CD4-positive, CD25-positive, alpha-beta regulatory T cell (primary cell): ENCODE results near the gene RAD23A. TPM values are rescaled to one million over a fixed set of nuclear protein-coding genes. Genes with fewer than 3 reads are reported as not detected.
A peak's percentile ranks its signal among the peaks of the same experiment; 100 is the strongest.

Source experiments
- ATAC-seq, 2 donors: fragments of 150-1000 bp; cut with Tn5 transposase; one replicate each; pipeline ENCODE4 v1.10.0; 2021; ENCODE audit warnings: low read depth in 2 of 2, moderate number of reproducible peaks in 2 of 2, moderate library complexity in 1 of 2
- DNase-seq, 3 donors: peaks; one replicate each; pipeline versions ENCODE4 v3.0.0 to v3.0.0-alpha.2; 2012 to 2022; ENCODE audit warnings: mixed read lengths in 1 of 3
- H3K27ac ChIP-seq: one replicate; pipeline ENCODE4 v1.7.0; 2013; ENCODE audit warnings: mild to moderate bottlenecking, low read length; ENCODE audit not compliant: insufficient read depth, poor library complexity, severe bottlenecking
- H3K27me3 ChIP-seq: one replicate; pipeline ENCODE4 v1.7.0; 2013; ENCODE audit warnings: low read length; ENCODE audit not compliant: control insufficient read depth, insufficient read depth
- H3K36me3 ChIP-seq: one replicate; pipeline ENCODE4 v1.7.0; 2013; ENCODE audit warnings: mild to moderate bottlenecking, low read length, moderate library complexity; ENCODE audit not compliant: control insufficient read depth, insufficient read depth
- H3K4me1 ChIP-seq: 2 replicates; pipeline ENCODE4 v1.7.0; 2013; ENCODE audit warnings: mild to moderate bottlenecking, low read length; ENCODE audit not compliant: insufficient read depth, control insufficient read depth, poor library complexity, severe bottlenecking
- H3K4me3 ChIP-seq: one replicate; pipeline ENCODE4 v1.7.0; 2013; ENCODE audit warnings: low read depth, mild to moderate bottlenecking, low read length, moderate library complexity
- H3K9me3 ChIP-seq, 2 experiments: 1 replicate in 1 of 2; 2 replicates in 1 of 2; pipeline ENCODE4 v1.7.0; 2013; ENCODE audit warnings: low read length in 2 of 2, mild to moderate bottlenecking in 1 of 2, moderate library complexity in 1 of 2; ENCODE audit not compliant: control insufficient read depth in 2 of 2
- H3K27ac Mint-ChIP-seq, 3 donors: one replicate each; pipeline ENCODE4 v1.8.0; 2020 to 2022; ENCODE audit warnings: mild to moderate bottlenecking in 3 of 3, mixed read lengths in 3 of 3, moderate library complexity in 2 of 3
- H3K27me3 Mint-ChIP-seq: one replicate; pipeline ENCODE4 v1.8.0; 2022; ENCODE audit warnings: mild to moderate bottlenecking, mixed read lengths
- H3K36me3 Mint-ChIP-seq: one replicate; pipeline ENCODE4 v1.8.0; 2020; ENCODE audit warnings: mixed read lengths
- H3K4me1 Mint-ChIP-seq, 4 donors: one replicate each; pipeline ENCODE4 v1.8.0; 2020 to 2022; ENCODE audit warnings: mixed read lengths in 4 of 4, mild to moderate bottlenecking in 1 of 4
- H3K4me3 Mint-ChIP-seq, 4 donors: one replicate each; pipeline ENCODE4 v1.8.0; 2020 to 2022; ENCODE audit warnings: mild to moderate bottlenecking in 4 of 4, mixed read lengths in 4 of 4, moderate library complexity in 3 of 4
- H3K9me3 Mint-ChIP-seq, 7 donors: one replicate each; pipeline ENCODE4 v1.8.0; 2020 to 2022; ENCODE audit warnings: mixed read lengths in 7 of 7, mild to moderate bottlenecking in 3 of 7, moderate library complexity in 2 of 7
- polyA plus RNA-seq, 4 donors: library from polyadenylated mRNA; unstranded; fragments of 300-500 nt; fragmentation: Illumina TruSeq; gene quantifications; one replicate each; pipeline ENCODE4 v1.2.3, GENCODE V29; 2021
- total RNA-seq: library from RNA; stranded (reverse); gene quantifications from one replicate; pipeline ENCODE4 v1.2.3, GENCODE V29; 2022

RAD23A gene
- 80.9 TPM for total RNA-seq
- polyA plus RNA-seq = 10 to 100 TPM; 73.8 to 85.0 (median 78.1) TPM

GRCh38 chr19:12945479-12946091, at the start of gene RAD23A:
Gene RAD23A, plus strand, starts transcription at chr19:12945862. Its CDS starts 87 bp downstream, at chr19:12945949.
- Mint-ChIP-seq H3K9me3 (peaks cover 0 to 2% (median 0%) of the 10 kb centered on the region in 7 donors), H3K27ac (peak within 1 kb of the TSS; percentile 97 to 98 (median 97)), H3K36me3 (peaks cover 28% of the 10 kb centered on the region), H3K4me3 (peak within 1 kb of the TSS; percentile 90 to 95 (median 93)), H3K27me3 (peaks cover 5% of the 10 kb centered on the region), H3K4me1 (peaks cover 4 to 63% (median 32%) of the 10 kb centered on the region in 4 donors)
- H3K4me1 ChIP-seq = peaks cover 37% of the 10 kb centered on the region
- peak; percentile 96 to 98 (median 97) for DNase-seq
- no peaks in the 10 kb centered on the region for H3K9me3 ChIP-seq
- peak within 1 kb of the TSS; percentile 89 for H3K4me3 ChIP-seq
- peak within 1 kb of the TSS; percentile 90 for H3K27ac ChIP-seq
- H3K36me3 ChIP-seq = peaks cover 66% of the 10 kb centered on the region
- ATAC-seq = peak; percentile 82 to 83
- H3K27me3 ChIP-seq = no peaks in the 10 kb centered on the region

- peaks cover 0 to 15% (median 5%) of the 10 kb centered on the region in 4 donors for H3K4me1 Mint-ChIP-seq
- no peak for ATAC-seq
- H3K9me3 Mint-ChIP-seq = peaks cover 0 to 2% (median 0%) of the 10 kb centered on the region in 7 donors
- H3K4me3 Mint-ChIP-seq = no peak overlapping the region
- DNase-seq = no peak
- Histone ChIP-seq H3K36me3 (peaks cover 37% of the 10 kb centered on the region), H3K27me3 (no peaks in the 10 kb centered on the region), H3K4me3 (no peak overlapping the region), H3K27ac (no peak overlapping the region), H3K4me1 (peaks cover 9% of the 10 kb centered on the region), H3K9me3 (no peaks in the 10 kb centered on the region)
- H3K27ac Mint-ChIP-seq = no peak overlapping the region
- H3K36me3 Mint-ChIP-seq = peaks cover 15% of the 10 kb centered on the region
- no peaks in the 10 kb centered on the region for H3K27me3 Mint-ChIP-seq
Observed at GRCh38 chr19:12896460-12896859, 49.2 kb upstream of the RAD23A start.

- Mint-ChIP-seq H3K27ac (peak overlapping the region in 1 of 3 donors; percentile 14), H3K36me3 (peaks cover under 1% of the 10 kb centered on the region), H3K9me3 (peaks cover 0 to 2% (median 0%) of the 10 kb centered on the region in 7 donors), H3K4me3 (no peak overlapping the region), H3K4me1 (peaks cover 0 to 1% (median 0%) of the 10 kb centered on the region in 4 donors), H3K27me3 (no peaks in the 10 kb centered on the region)
- peaks cover 23% of the 10 kb centered on the region for H3K36me3 ChIP-seq
- H3K9me3 ChIP-seq = no peaks in the 10 kb centered on the region
- H3K4me3 ChIP-seq = no peak overlapping the region
- ATAC-seq (no peak), DNase-seq (no peak)
- H3K27me3 ChIP-seq = no peaks in the 10 kb centered on the region
- H3K4me1 ChIP-seq = no peaks in the 10 kb centered on the region
- H3K27ac ChIP-seq = no peak overlapping the region
Observed at GRCh38 chr19:12899891-12900518, 45.7 kb upstream of the RAD23A start.

GRCh38 chr19:12907166-12907565, 38.5 kb upstream of the RAD23A start:
- ATAC-seq (no peak), DNase-seq (no peak)
- Histone ChIP-seq H3K27ac (no peak overlapping the region), H3K36me3 (no peaks in the 10 kb centered on the region), H3K27me3 (no peaks in the 10 kb centered on the region), H3K9me3 (no peaks in the 10 kb centered on the region), H3K4me1 (no peaks in the 10 kb centered on the region), H3K4me3 (no peak overlapping the region)
- no peak overlapping the region for H3K27ac Mint-ChIP-seq
- no peaks in the 10 kb centered on the region for H3K9me3 Mint-ChIP-seq
- no peaks in the 10 kb centered on the region for H3K36me3 Mint-ChIP-seq
- H3K4me3 Mint-ChIP-seq = no peak overlapping the region
- H3K27me3 Mint-ChIP-seq = no peaks in the 10 kb centered on the region
- H3K4me1 Mint-ChIP-seq = peaks cover 0 to 4% (median 2%) of the 10 kb centered on the region in 4 donors

GRCh38 chr19:12912571-12912970, 33.1 kb upstream of the RAD23A start:
- no peaks in the 10 kb centered on the region for H3K9me3 Mint-ChIP-seq
- Histone ChIP-seq H3K36me3 (no peaks in the 10 kb centered on the region), H3K9me3 (no peaks in the 10 kb centered on the region), H3K27ac (no peak overlapping the region), H3K4me3 (no peak overlapping the region), H3K27me3 (no peaks in the 10 kb centered on the region), H3K4me1 (peaks cover 14% of the 10 kb centered on the region)
- peaks cover 4 to 23% (median 7%) of the 10 kb centered on the region in 4 donors for H3K4me1 Mint-ChIP-seq
- peak overlapping the region in 1 of 4 donors; percentile 22 for H3K4me3 Mint-ChIP-seq
- H3K27me3 Mint-ChIP-seq = no peaks in the 10 kb centered on the region
- DNase-seq (no peak), ATAC-seq (no peak)
- no peaks in the 10 kb centered on the region for H3K36me3 Mint-ChIP-seq
- peak overlapping the region in 1 of 3 donors; percentile 14 for H3K27ac Mint-ChIP-seq

- ATAC-seq (no peak), DNase-seq (no peak)
- peaks cover 14% of the 10 kb centered on the region for H3K4me1 ChIP-seq
- H3K27me3 Mint-ChIP-seq = no peaks in the 10 kb centered on the region
- peak overlapping the region in 2 of 3 donors; percentile 14 to 75 for H3K27ac Mint-ChIP-seq
- H3K36me3 ChIP-seq = no peaks in the 10 kb centered on the region
- H3K27ac ChIP-seq = no peak overlapping the region
- no peaks in the 10 kb centered on the region for H3K27me3 ChIP-seq
- H3K9me3 Mint-ChIP-seq = no peaks in the 10 kb centered on the region
- no peaks in the 10 kb centered on the region for H3K9me3 ChIP-seq
- no peak overlapping the region for H3K4me3 ChIP-seq
- H3K4me3 Mint-ChIP-seq = no peak overlapping the region
- H3K36me3 Mint-ChIP-seq = no peaks in the 10 kb centered on the region
- H3K4me1 Mint-ChIP-seq = peaks cover 4 to 23% (median 7%) of the 10 kb centered on the region in 4 donors
Observed at GRCh38 chr19:12913011-12913561, 32.6 kb upstream of the RAD23A start.

GRCh38 chr19:12913851-12914690, 31.6 kb upstream of the RAD23A start:
- Mint-ChIP-seq H3K27me3 (peaks cover under 1% of the 10 kb centered on the region), H3K4me1 (peaks cover 4 to 27% (median 8%) of the 10 kb centered on the region in 4 donors), H3K9me3 (no peaks in the 10 kb centered on the region), H3K27ac (peak overlapping the region; percentile 75 to 86 (median 85)), H3K36me3 (no peaks in the 10 kb centered on the region), H3K4me3 (peak overlapping the region in 2 of 4 donors; percentile 57 to 61)
- Histone ChIP-seq H3K36me3 (no peaks in the 10 kb centered on the region), H3K4me1 (peaks cover 19% of the 10 kb centered on the region), H3K4me3 (peak overlapping the region; percentile 47), H3K27me3 (no peaks in the 10 kb centered on the region), H3K9me3 (no peaks in the 10 kb centered on the region), H3K27ac (no peak overlapping the region)
- DNase-seq (peak in 2 of 3 donors; percentile 54 to 81), ATAC-seq (peak; percentile 71 to 83)
